Measurements from ENCODE around the gene STAT4. TPM values are rescaled to one million over a fixed set of nuclear protein-coding genes. Genes with fewer than 3 reads are reported as not detected.
A peak's percentile ranks its signal among the peaks of the same experiment; 100 is the strongest.

Gene STAT4
- total and polyA plus RNA-seq, 11 donors, result 0.32 to 21.5 (median 1.9) TPM

DNA sequence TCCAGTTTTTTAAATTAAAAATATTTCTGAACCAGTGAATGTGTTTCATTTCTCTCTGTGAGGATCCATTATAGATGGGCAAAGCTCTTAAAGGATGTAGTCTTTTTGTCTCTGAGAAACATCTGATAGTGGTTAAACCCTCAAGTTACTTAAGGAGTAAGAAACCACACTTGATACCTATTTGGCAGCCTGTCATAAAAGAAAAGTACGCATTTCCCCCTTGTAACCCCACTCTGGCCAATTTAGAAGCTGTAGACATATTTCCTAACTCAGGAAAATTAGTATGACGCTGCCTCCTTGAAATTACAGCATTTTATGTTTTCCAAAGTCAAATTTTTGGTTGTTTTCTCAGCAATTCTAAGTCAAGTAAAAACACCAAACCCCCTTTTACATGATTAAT, 2.0 kb downstream of the STAT4 start:
- no peak for ATAC-seq
- WGBS, 4 donors, result 85 to 93% (median 89%) methylated on average over 2 of the region's 2 CpGs
- intact Hi-C loops (cut with DNase I), result no loop called here

GRCh38 chr2:191148281-191148680, 2.5 kb downstream of the STAT4 start:
- WGBS, 4 donors, result 79 to 86% (median 84%) methylated on average over 1 of the region's 1 CpG
- H3K4me3 ChIP-seq, result no peak overlapping the region
- no peak for DNase-seq
- H3K4me1 ChIP-seq, result peaks cover 0 to 17% (median 1%) of the 10 kb centered on the region in 12 donors
- no peaks in the 10 kb centered on the region for H3K9me3 ChIP-seq
- H3K27me3 ChIP-seq, result no peaks in the 10 kb centered on the region
- no peak for ATAC-seq
- no peak for TF ChIP-seq POLR2A (IDR thresholded peaks at IDR 0.05)
- TF ChIP-seq, protein P1, sequence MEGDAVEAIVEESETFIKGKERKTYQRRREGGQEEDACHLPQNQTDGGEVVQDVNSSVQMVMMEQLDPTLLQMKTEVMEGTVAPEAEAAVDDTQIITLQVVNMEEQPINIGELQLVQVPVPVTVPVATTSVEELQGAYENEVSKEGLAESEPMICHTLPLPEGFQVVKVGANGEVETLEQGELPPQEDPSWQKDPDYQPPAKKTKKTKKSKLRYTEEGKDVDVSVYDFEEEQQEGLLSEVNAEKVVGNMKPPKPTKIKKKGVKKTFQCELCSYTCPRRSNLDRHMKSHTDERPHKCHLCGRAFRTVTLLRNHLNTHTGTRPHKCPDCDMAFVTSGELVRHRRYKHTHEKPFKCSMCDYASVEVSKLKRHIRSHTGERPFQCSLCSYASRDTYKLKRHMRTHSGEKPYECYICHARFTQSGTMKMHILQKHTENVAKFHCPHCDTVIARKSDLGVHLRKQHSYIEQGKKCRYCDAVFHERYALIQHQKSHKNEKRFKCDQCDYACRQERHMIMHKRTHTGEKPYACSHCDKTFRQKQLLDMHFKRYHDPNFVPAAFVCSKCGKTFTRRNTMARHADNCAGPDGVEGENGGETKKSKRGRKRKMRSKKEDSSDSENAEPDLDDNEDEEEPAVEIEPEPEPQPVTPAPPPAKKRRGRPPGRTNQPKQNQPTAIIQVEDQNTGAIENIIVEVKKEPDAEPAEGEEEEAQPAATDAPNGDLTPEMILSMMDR (IDR thresholded peaks at IDR 0.05), result no peak
- peak overlapping the region in 1 of 12 donors; percentile 83 for H3K27ac ChIP-seq
- H3K36me3 ChIP-seq, result peaks cover 0 to 11% (median 0%) of the 10 kb centered on the region in 9 donors
- intact Hi-C loops (cut with DNase I), result no loop called here

More for the DNA sequence above, 2.0 kb downstream of the STAT4 start:
- Histone ChIP-seq H3K27ac (peak overlapping the region in 1 of 12 donors; percentile 83), H3K36me3 (peaks cover 0 to 11% (median 0%) of the 10 kb centered on the region in 9 donors), H3K4me3 (peak overlapping the region in 1 of 12 donors; percentile 70), H3K4me1 (peaks cover 0 to 17% (median 2%) of the 10 kb centered on the region in 12 donors), H3K9me3 (no peaks in the 10 kb centered on the region), H3K27me3 (no peaks in the 10 kb centered on the region)
- no peak for TF ChIP-seq POLR2A (IDR thresholded peaks at IDR 0.05)
- TF ChIP-seq, protein P1 (IDR thresholded peaks at IDR 0.05), result no peak
- DNase-seq, result no peak

DNA sequence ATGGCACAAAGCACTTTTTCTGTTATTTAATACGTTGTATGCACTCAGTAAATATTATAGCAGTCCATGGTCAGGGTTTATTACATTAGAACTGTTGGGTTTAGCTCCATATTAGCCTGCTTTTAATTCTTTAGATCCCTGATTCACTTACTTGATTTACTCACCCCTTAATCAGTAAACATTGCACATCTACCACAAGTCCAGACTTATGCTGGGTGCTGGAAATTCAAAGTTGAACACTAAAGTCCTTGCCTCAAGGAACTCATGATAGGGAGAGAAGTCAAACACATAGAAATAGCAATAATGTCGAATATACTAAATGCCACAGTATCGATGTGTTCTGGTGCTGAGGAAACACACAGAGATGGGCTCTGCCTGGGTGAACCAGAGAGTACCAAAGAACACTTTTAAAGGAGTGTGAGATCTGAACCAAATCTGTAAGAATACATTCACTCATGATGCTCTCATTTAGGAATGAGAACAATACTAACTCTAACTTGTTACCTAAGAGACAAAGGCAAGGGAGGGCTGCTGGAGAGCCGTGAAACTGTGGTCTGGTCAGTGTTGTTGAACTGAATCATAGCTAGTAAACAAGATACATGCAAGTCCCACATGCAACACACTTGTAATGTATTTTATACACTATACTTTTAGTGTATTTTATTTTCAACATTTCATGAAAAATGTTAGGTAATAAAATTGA, 4.9 kb downstream of the STAT4 start:
- Histone ChIP-seq H3K36me3 (peaks cover 0 to 11% (median 0%) of the 10 kb centered on the region in 9 donors), H3K27ac (no peak overlapping the region), H3K4me3 (no peak overlapping the region), H3K9me3 (no peaks in the 10 kb centered on the region), H3K4me1 (peaks cover 0 to 10% (median 0%) of the 10 kb centered on the region in 12 donors), H3K27me3 (no peaks in the 10 kb centered on the region)
- no peak for TF ChIP-seq POLR2A (IDR thresholded peaks at IDR 0.05)
- TF ChIP-seq, protein P1 (IDR thresholded peaks at IDR 0.05), result no peak
- ATAC-seq (no peak), DNase-seq (no peak)
- 93 to 96% (median 95%) methylated on average over 4 of the region's 4 CpGs for WGBS, 4 donors
- intact Hi-C loops (cut with DNase I), result no loop called here

DNA sequence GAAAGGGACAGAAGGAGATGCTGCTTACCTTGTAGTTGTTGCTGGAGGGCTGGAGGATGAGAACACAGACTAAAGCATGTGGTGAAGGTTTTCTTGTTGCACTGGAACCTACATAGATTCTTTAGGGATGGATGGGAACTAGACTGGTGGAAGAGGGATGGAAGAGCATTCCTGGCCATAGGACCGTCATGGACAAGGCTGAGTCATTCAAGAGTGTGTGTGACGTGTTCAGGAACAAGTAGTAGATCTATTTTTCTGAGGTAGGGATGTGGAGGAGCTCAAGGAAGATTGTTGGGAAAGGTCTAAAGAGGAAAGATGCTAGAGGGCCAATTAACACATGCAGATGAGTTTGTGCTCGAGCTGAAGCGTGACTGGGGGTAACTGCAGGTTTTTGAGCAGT, 6.6 kb downstream of the STAT4 start:
- DNase-seq (no peak), ATAC-seq (no peak)
- TF ChIP-seq, protein P1 (IDR thresholded peaks at IDR 0.05), result no peak
- TF ChIP-seq POLR2A (IDR thresholded peaks at IDR 0.05), result no peak
- Histone ChIP-seq H3K4me1 (no peaks in the 10 kb centered on the region), H3K36me3 (peaks cover 0 to 11% (median 0%) of the 10 kb centered on the region in 9 donors), H3K4me3 (no peak overlapping the region), H3K9me3 (peaks cover 0 to 10% (median 0%) of the 10 kb centered on the region in 12 donors), H3K27ac (no peak overlapping the region), H3K27me3 (no peaks in the 10 kb centered on the region)
- intact Hi-C loops (cut with DNase I), result no loop called here
- 82 to 96% (median 89%) methylated on average over 4 of the region's 4 CpGs for WGBS, 4 donors

Measured in heart left ventricle (tissue), 16 donors.